ENCODE measurements around the gene GABRB1.

- TF ChIP-seq CTCF (conservative IDR thresholded peaks at IDR 0.05; ENCODE audit: low read length), result no peak
- no peak for TF ChIP-seq EZH2phosphoT487 (IDR thresholded peaks at IDR 0.05; ENCODE audit: borderline replicate concordance, low read depth, low read length)
These were observed 208.3 kb downstream of the GABRB1 start for GRCh38 chr4:47239649-47240048.
